Neural progenitor cell (in vitro differentiated cells): ENCODE measurements around the gene NT5C2. TPM values are rescaled to one million over a fixed set of nuclear protein-coding genes. Genes with fewer than 3 reads are reported as not detected.

Experiments used
- DNase-seq: peaks from one replicate; pipeline ENCODE4 v3.0.0-alpha.2; 2016; ENCODE audit warnings: low spot score
- H2AFZ ChIP-seq: fragments of 200-600 bp; sonication (generic); replicated peaks from 2 replicates; pipeline ENCODE4 v1.6.1; 2016; ENCODE audit warnings: antibody characterized with exemption
- H3F3A ChIP-seq: fragments of 200-600 bp; sonication (generic); 2 replicates; pipeline ENCODE4 v1.6.1; 2016; ENCODE audit warnings: antibody characterized with exemption, low read depth
- H3K27ac ChIP-seq: fragments of 200-600 bp; sonication (generic); 2 replicates; pipeline ENCODE4 v1.5.1; 2016; ENCODE audit warnings: mild to moderate bottlenecking
- H3K27me3 ChIP-seq: fragments of 200-600 bp; sonication (generic); 2 replicates; pipeline ENCODE4 v1.6.1; 2016; ENCODE audit warnings: mild to moderate bottlenecking, moderate library complexity
- H3K36me3 ChIP-seq: fragments of 200-600 bp; sonication (generic); 2 replicates; pipeline ENCODE4 v1.5.1; 2016
- H3K4me1 ChIP-seq: fragments of 200-600 bp; sonication (generic); 2 replicates; pipeline ENCODE4 v1.6.1; 2016; ENCODE audit warnings: mixed run types
- H3K4me2 ChIP-seq: fragments of 200-600 bp; sonication (generic); 2 replicates; pipeline ENCODE4 v1.6.1; 2016
- H3K4me3 ChIP-seq: fragments of 200-600 bp; sonication (generic); 2 replicates; pipeline ENCODE4 v1.5.1; 2016
- H3K79me2 ChIP-seq: fragments of 200-600 bp; sonication (generic); 2 replicates; pipeline ENCODE4 v1.6.1; 2016; ENCODE audit warnings: low read depth
- H3K9ac ChIP-seq: fragments of 200-600 bp; sonication (generic); 2 replicates; pipeline ENCODE4 v1.6.1; 2016
- H3K9me3 ChIP-seq: fragments of 200-600 bp; sonication (generic); 2 replicates; pipeline ENCODE4 v1.5.1; 2016; ENCODE audit warnings: low read depth
- H4K20me1 ChIP-seq: fragments of 200-600 bp; sonication (generic); 2 replicates; pipeline ENCODE4 v1.6.1; 2016; ENCODE audit warnings: low read depth
- H3K27ac Mint-ChIP-seq: 3 replicates; pipeline ENCODE4 v1.8.0; 2021; ENCODE audit warnings: mixed read lengths
- H3K27me3 Mint-ChIP-seq: 2 replicates; pipeline ENCODE4 v1.8.0; 2022; ENCODE audit warnings: low read depth, mild to moderate bottlenecking, inconsistent platforms, moderate library complexity, mixed read lengths; ENCODE audit not compliant: insufficient read depth
- H3K36me3 Mint-ChIP-seq: 3 replicates; pipeline ENCODE4 v1.8.0; 2021; ENCODE audit warnings: mixed read lengths
- H3K4me1 Mint-ChIP-seq: 3 replicates; pipeline ENCODE4 v1.8.0; 2021; ENCODE audit warnings: mixed read lengths
- H3K4me3 Mint-ChIP-seq: 3 replicates; pipeline ENCODE4 v1.8.0; 2021; ENCODE audit warnings: mild to moderate bottlenecking, moderate library complexity, mixed read lengths
- H3K9me3 Mint-ChIP-seq: 3 replicates; pipeline ENCODE4 v1.8.0; 2020; ENCODE audit warnings: mixed read lengths
- EZH2 ChIP-seq: fragments of 200-600 bp; sonication (generic); IDR thresholded peaks from 2 replicates; pipeline ENCODE4 v1.6.1; 2017; ENCODE audit warnings: antibody characterized with exemption, mild to moderate bottlenecking, moderate library complexity
- EZH2phosphoT487 ChIP-seq: fragments of 200-600 bp; sonication (generic); IDR thresholded peaks from 2 replicates; pipeline ENCODE4 v1.6.1; 2017; ENCODE audit warnings: antibody characterized with exemption
- total RNA-seq: library from RNA; depleted of rRNA; stranded (reverse); fragments of >200 nt; gene quantifications from 2 replicates; pipeline ENCODE4 v1.2.3, GENCODE V29; 2015; ENCODE audit warnings: low replicate concordance
- TF ChIP-seq, protein P1 (sequence below): fragments of 200-600 bp; sonication (generic); IDR thresholded peaks from 2 replicates; pipeline ENCODE4 v1.5.1; 2017; ENCODE audit warnings: antibody characterized with exemption, mild to moderate bottlenecking

Gene NT5C2
- total RNA-seq, 1 donor from 2014 or later = 63.6 TPM

DNA sequence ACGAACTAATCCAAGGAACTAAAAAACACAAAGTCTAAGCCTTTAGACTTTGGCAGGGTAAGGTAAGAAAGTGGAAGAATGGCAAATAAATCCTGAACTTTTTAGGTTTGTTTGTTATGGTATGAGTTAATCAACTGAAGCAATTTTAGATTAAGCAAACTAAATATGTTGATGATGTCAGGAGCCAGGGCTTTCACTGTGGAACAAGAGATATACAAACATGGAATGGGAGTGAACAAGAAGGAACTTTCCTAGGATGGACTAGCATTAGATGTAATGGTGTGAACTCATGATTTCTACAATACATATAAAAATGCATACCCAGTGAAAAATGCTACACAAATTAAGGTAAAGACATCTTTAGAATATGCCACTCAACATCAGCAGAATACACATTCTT lies 35.8 kb downstream of the NT5C2 start:
- Mint-ChIP-seq H3K9me3 (no peaks in the 10 kb centered on the region), H3K36me3 (peaks cover 23% of the 10 kb centered on the region), H3K27ac (no peak overlapping the region), H3K4me3 (no peak overlapping the region), H3K4me1 (peaks cover 28% of the 10 kb centered on the region), H3K27me3 (no peaks in the 10 kb centered on the region)
- H3K36me3 ChIP-seq = no peaks in the 10 kb centered on the region
- H3K4me2 ChIP-seq = no peak overlapping the region
- peaks cover 37% of the 10 kb centered on the region for H3K4me1 ChIP-seq
- no peak for DNase-seq
- H3K4me3 ChIP-seq = no peak overlapping the region
- H3K9me3 ChIP-seq = peaks cover 6% of the 10 kb centered on the region
- H2AFZ ChIP-seq = no peak overlapping the region
- no peaks in the 10 kb centered on the region for H3K27me3 ChIP-seq
- no peaks in the 10 kb centered on the region for H4K20me1 ChIP-seq
- H3K27ac ChIP-seq = no peak overlapping the region
- H3K9ac ChIP-seq = no peak overlapping the region
- H3K79me2 ChIP-seq = peaks cover 16% of the 10 kb centered on the region
- H3F3A ChIP-seq = peaks cover 27% of the 10 kb centered on the region
- TF ChIP-seq EZH2phosphoT487 = no peak
- TF ChIP-seq, protein P1, sequence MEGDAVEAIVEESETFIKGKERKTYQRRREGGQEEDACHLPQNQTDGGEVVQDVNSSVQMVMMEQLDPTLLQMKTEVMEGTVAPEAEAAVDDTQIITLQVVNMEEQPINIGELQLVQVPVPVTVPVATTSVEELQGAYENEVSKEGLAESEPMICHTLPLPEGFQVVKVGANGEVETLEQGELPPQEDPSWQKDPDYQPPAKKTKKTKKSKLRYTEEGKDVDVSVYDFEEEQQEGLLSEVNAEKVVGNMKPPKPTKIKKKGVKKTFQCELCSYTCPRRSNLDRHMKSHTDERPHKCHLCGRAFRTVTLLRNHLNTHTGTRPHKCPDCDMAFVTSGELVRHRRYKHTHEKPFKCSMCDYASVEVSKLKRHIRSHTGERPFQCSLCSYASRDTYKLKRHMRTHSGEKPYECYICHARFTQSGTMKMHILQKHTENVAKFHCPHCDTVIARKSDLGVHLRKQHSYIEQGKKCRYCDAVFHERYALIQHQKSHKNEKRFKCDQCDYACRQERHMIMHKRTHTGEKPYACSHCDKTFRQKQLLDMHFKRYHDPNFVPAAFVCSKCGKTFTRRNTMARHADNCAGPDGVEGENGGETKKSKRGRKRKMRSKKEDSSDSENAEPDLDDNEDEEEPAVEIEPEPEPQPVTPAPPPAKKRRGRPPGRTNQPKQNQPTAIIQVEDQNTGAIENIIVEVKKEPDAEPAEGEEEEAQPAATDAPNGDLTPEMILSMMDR = no peak
- TF ChIP-seq EZH2 = no peak

- Histone ChIP-seq H3K4me2 (peak overlapping the region; percentile 61), H3K9me3 (peaks cover 6% of the 10 kb centered on the region), H3K4me3 (no peak overlapping the region), H3K79me2 (peaks cover 32% of the 10 kb centered on the region), H3K36me3 (no peaks in the 10 kb centered on the region), H3K4me1 (peaks cover 41% of the 10 kb centered on the region), H3K9ac (no peak overlapping the region), H3K27me3 (no peaks in the 10 kb centered on the region), H3K27ac (peak overlapping the region; percentile 98), H4K20me1 (no peaks in the 10 kb centered on the region), H3F3A (peaks cover 29% of the 10 kb centered on the region), H2AFZ (no peak overlapping the region)
- Mint-ChIP-seq H3K4me3 (no peak overlapping the region), H3K9me3 (no peaks in the 10 kb centered on the region), H3K27me3 (no peaks in the 10 kb centered on the region), H3K27ac (no peak overlapping the region), H3K36me3 (peaks cover 24% of the 10 kb centered on the region), H3K4me1 (peaks cover 28% of the 10 kb centered on the region)
- TF ChIP-seq, protein P1 = no peak
- no peak for DNase-seq
These were observed 37.5 kb downstream of the NT5C2 start for GRCh38 chr10:103155471-103156085.

DNA sequence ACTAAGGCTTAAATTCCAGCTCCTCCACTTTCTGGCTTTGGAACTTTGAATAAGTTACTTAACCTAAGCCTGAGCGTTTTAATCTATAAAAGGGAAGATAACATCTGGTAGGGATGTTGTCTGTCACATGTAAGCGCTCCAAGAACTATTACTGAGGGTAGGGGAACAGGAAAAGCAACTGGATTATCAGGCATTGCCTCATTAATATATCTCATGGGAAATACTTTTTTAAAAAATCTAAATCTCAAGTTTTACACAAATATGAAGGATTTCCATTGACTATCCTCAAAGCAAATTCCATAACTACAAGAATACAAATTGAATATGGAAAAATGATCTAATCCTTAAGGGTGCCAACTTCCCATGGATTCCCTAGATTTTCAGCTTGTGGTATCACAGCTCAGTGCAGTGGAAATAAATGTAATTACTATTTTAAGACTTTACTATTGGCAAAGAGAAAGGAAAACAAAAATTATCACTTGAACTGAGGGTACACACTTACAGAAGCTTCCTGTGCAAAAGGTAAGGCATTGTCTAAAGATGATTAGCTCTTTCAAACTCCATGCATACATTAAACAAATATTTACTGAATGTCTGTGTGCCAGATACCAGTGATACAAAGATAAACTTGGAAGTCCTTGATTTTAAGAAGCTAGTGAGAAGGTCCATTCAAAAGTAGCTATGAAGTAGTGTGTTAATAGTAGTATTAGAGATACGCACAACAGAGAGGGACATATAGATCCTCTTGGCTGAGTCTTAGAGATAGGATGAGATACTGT lies 38.4 kb downstream of the NT5C2 start:
- H3K27ac ChIP-seq = peak overlapping the region; percentile 98
- TF ChIP-seq, protein P1 = no peak
- TF ChIP-seq EZH2phosphoT487 (no peak), EZH2 (no peak)
- no peak overlapping the region for H3K27ac Mint-ChIP-seq
- peak overlapping the region; percentile 61 for H3K4me2 ChIP-seq
- H3K9me3 ChIP-seq = peaks cover 4% of the 10 kb centered on the region
- H3K9me3 Mint-ChIP-seq = no peaks in the 10 kb centered on the region
- H3K4me1 ChIP-seq = peaks cover 41% of the 10 kb centered on the region
- H3K36me3 ChIP-seq = no peaks in the 10 kb centered on the region
- H3F3A ChIP-seq = peaks cover 31% of the 10 kb centered on the region
- DNase-seq = peak; percentile 21
- H3K79me2 ChIP-seq = peaks cover 35% of the 10 kb centered on the region
- H4K20me1 ChIP-seq = no peaks in the 10 kb centered on the region
- no peaks in the 10 kb centered on the region for H3K27me3 Mint-ChIP-seq
- H3K4me3 ChIP-seq = peak overlapping the region; percentile 34
- peaks cover 25% of the 10 kb centered on the region for H3K36me3 Mint-ChIP-seq
- H3K4me3 Mint-ChIP-seq = no peak overlapping the region
- H3K27me3 ChIP-seq = no peaks in the 10 kb centered on the region
- peaks cover 28% of the 10 kb centered on the region for H3K4me1 Mint-ChIP-seq
- H2AFZ ChIP-seq = no peak overlapping the region
- no peak overlapping the region for H3K9ac ChIP-seq
